ENCODE measurements around the gene NCK1.

GRCh38 chr3:136819731-136820679 is 42.0 kb upstream of the NCK1 start:
- TF ChIP-seq CTCF (conservative IDR thresholded peaks at IDR 0.05 in 1 of 2, IDR thresholded peaks at IDR 0.05 in 1 of 2; ENCODE audit: low read depth in 1 of 2, low read length in 2 of 2) = no peak
- TF ChIP-seq EZH2 (IDR thresholded peaks at IDR 0.05; ENCODE audit: low read length, missing control alignments) = no peak

All from fibroblast of lung (primary cell).